ENCODE data around the gene TKFC.

GRCh38 chr11:61378713-61379313 lies 45.8 kb downstream of the TKFC start:
- peak; percentile 40 for TF ChIP-seq SP1 (IDR thresholded peaks at IDR 0.05)
- no peak for TF ChIP-seq CTCF (IDR thresholded peaks at IDR 0.05; ENCODE audit: low read depth, low read length, missing input control)
- TF ChIP-seq TAF1 (conservative IDR thresholded peaks at IDR 0.05): no peak
- no peak for TF ChIP-seq GABPA (IDR thresholded peaks at IDR 0.05 in 1 of 2, conservative IDR thresholded peaks at IDR 0.05 in 1 of 2)
- peak in 1 of 2 donors; percentile 17 for TF ChIP-seq RAD21 (IDR thresholded peaks at IDR 0.05)
- TF ChIP-seq FOXA1 (IDR thresholded peaks at IDR 0.05): peak; percentile 38
- TF ChIP-seq, protein P1, sequence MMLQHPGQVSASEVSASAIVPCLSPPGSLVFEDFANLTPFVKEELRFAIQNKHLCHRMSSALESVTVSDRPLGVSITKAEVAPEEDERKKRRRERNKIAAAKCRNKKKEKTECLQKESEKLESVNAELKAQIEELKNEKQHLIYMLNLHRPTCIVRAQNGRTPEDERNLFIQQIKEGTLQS (IDR thresholded peaks at IDR 0.05): peak; percentile 81
- peak; percentile 47 for TF ChIP-seq ZBTB33 (IDR thresholded peaks at IDR 0.05)
